Brain microvascular endothelial cell (primary cell): ENCODE data around the gene CCDC191.

Source experiments
- DNase-seq: peaks from one replicate; pipeline ENCODE4 v3.0.0-alpha.2; 2020
- H3K27ac ChIP-seq: fragments of 250-450 bp; sonication (Bioruptor Pico); 2 replicates; pipeline ENCODE4 v1.5.1; 2020; ENCODE audit warnings: mild to moderate bottlenecking, moderate library complexity
- H3K27me3 ChIP-seq: fragments of 250-450 bp; sonication (Bioruptor Pico); replicated peaks from 2 replicates; pipeline ENCODE4 v1.5.1; 2020; ENCODE audit warnings: mild to moderate bottlenecking
- H3K36me3 ChIP-seq: fragments of 250-450 bp; sonication (Bioruptor Pico); replicated peaks from 2 replicates; pipeline ENCODE4 v1.5.1; 2020; ENCODE audit warnings: mild to moderate bottlenecking
- H3K4me3 ChIP-seq: 2 replicates; pipeline ENCODE4 v1.5.1; 2011; ENCODE audit warnings: low read depth, mild to moderate bottlenecking, control low read depth, low read length, moderate library complexity
- in situ Hi-C: cut with HindIII; loops from 2 replicates; pipeline ENCODE4 v1.10.0; 2017; ENCODE audit warnings: low sequenced_read_pairs, low pct_ligation_motif_present
- TF ChIP-seq, protein P1 (sequence below): IDR thresholded peaks from 2 replicates; pipeline ENCODE4 v1.5.1; 2011; ENCODE audit warnings: low read depth, mild to moderate bottlenecking, moderate library complexity, low read length, control low read depth, inconsistent platforms; ENCODE audit errors: missing control alignments

Gene CCDC191

DNA sequence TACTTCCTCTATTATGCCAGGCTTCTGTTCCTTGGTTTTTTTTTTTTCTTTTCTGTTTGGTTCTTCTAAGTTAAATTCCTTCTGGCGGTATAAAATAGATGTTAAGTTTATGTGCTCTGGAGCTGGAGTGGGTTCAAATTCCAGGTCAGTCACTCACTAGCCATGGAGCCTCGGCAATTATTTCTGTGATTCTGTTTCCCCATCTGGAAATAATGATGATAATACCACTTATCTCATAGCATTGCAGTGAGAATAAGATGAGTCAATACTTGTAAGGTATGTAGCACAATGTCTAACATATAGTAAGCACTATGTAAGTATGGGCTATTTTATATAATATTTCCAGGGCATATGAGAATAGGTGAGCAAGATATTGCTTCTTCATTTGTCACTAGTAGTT is 141.7 kb downstream of the CCDC191 start:
- no peaks in the 10 kb centered on the region for H3K27me3 ChIP-seq
- TF ChIP-seq, protein P1, sequence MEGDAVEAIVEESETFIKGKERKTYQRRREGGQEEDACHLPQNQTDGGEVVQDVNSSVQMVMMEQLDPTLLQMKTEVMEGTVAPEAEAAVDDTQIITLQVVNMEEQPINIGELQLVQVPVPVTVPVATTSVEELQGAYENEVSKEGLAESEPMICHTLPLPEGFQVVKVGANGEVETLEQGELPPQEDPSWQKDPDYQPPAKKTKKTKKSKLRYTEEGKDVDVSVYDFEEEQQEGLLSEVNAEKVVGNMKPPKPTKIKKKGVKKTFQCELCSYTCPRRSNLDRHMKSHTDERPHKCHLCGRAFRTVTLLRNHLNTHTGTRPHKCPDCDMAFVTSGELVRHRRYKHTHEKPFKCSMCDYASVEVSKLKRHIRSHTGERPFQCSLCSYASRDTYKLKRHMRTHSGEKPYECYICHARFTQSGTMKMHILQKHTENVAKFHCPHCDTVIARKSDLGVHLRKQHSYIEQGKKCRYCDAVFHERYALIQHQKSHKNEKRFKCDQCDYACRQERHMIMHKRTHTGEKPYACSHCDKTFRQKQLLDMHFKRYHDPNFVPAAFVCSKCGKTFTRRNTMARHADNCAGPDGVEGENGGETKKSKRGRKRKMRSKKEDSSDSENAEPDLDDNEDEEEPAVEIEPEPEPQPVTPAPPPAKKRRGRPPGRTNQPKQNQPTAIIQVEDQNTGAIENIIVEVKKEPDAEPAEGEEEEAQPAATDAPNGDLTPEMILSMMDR: no peak
- H3K27ac ChIP-seq: no peak overlapping the region
- H3K4me3 ChIP-seq: no peak overlapping the region
- peak; percentile 64 for DNase-seq
- in situ Hi-C loops: no loop called here
- no peaks in the 10 kb centered on the region for H3K36me3 ChIP-seq
